ENCODE measurements around the gene FGF7. TPM values are rescaled to one million over a fixed set of nuclear protein-coding genes. Genes with fewer than 3 reads are reported as not detected.

FGF7 gene
- total RNA-seq, 2 donors from 2014 or later: 3.7 to 13.3 TPM

- no peaks in the 10 kb centered on the region for H3K27me3 ChIP-seq
- no peaks in the 10 kb centered on the region for H3K4me1 ChIP-seq
- no peak for TF ChIP-seq CTCF (IDR thresholded peaks at IDR 0.05)
- no peak overlapping the region for H3K9ac ChIP-seq (ENCODE audit: low read depth in 2 of 2, low read length in 2 of 2)
- DNase-seq: no peak
- intact Hi-C loops (cut with DNase I): no loop called here
- no peak overlapping the region for H3K27ac ChIP-seq
- H3K4me3 ChIP-seq: no peak overlapping the region
- no peaks in the 10 kb centered on the region for H3K36me3 ChIP-seq
- H3K9me3 ChIP-seq: no peaks in the 10 kb centered on the region
These were observed 69.8 kb downstream of the FGF7 start for GRCh38 chr15:49492830-49493229.

GRCh38 chr15:49494842-49495241 lies 71.8 kb downstream of the FGF7 start:
- no peaks in the 10 kb centered on the region for H3K9me3 ChIP-seq
- no peak overlapping the region for H3K27ac ChIP-seq
- H3K4me1 ChIP-seq: no peaks in the 10 kb centered on the region
- no peak overlapping the region for H3K9ac ChIP-seq (ENCODE audit: low read depth in 2 of 2, low read length in 2 of 2)
- no peaks in the 10 kb centered on the region for H3K27me3 ChIP-seq
- intact Hi-C loops (cut with DNase I): no loop called here
- DNase-seq: no peak
- TF ChIP-seq CTCF (IDR thresholded peaks at IDR 0.05): no peak
- H3K36me3 ChIP-seq: no peaks in the 10 kb centered on the region
- no peak overlapping the region for H3K4me3 ChIP-seq

GRCh38 chr15:49495993-49496753 lies 73.1 kb downstream of the FGF7 start:
- H3K4me1 ChIP-seq: no peaks in the 10 kb centered on the region
- no peak for DNase-seq
- TF ChIP-seq CTCF (IDR thresholded peaks at IDR 0.05): no peak
- no peaks in the 10 kb centered on the region for H3K27me3 ChIP-seq
- H3K36me3 ChIP-seq: no peaks in the 10 kb centered on the region
- no peak overlapping the region for H3K4me3 ChIP-seq
- no peaks in the 10 kb centered on the region for H3K9me3 ChIP-seq
- H3K27ac ChIP-seq: no peak overlapping the region
- no peak overlapping the region for H3K9ac ChIP-seq (ENCODE audit: low read depth in 2 of 2, low read length in 2 of 2)
- intact Hi-C loops (cut with DNase I): no loop called here

GRCh38 chr15:49501586-49501985 lies 78.5 kb downstream of the FGF7 start:
- no peaks in the 10 kb centered on the region for H3K36me3 ChIP-seq
- intact Hi-C loops (cut with DNase I): no loop called here
- H3K27me3 ChIP-seq: no peaks in the 10 kb centered on the region
- no peak overlapping the region for H3K4me3 ChIP-seq
- no peaks in the 10 kb centered on the region for H3K9me3 ChIP-seq
- no peak overlapping the region for H3K27ac ChIP-seq
- no peak for TF ChIP-seq CTCF (IDR thresholded peaks at IDR 0.05)
- H3K9ac ChIP-seq (ENCODE audit: low read depth in 2 of 2, low read length in 2 of 2): no peak overlapping the region
- H3K4me1 ChIP-seq: no peaks in the 10 kb centered on the region
- DNase-seq: no peak

GRCh38 chr15:49506341-49506740 lies 83.3 kb downstream of the FGF7 start:
- Histone ChIP-seq H3K27ac (no peak overlapping the region), H3K4me1 (no peaks in the 10 kb centered on the region), H3K9me3 (no peaks in the 10 kb centered on the region), H3K27me3 (no peaks in the 10 kb centered on the region), H3K9ac (ENCODE audit: low read depth in 2 of 2, low read length in 2 of 2) (no peak overlapping the region), H3K36me3 (no peaks in the 10 kb centered on the region), H3K4me3 (no peak overlapping the region)
- DNase-seq: no peak
- intact Hi-C loops (cut with DNase I): no loop called here
- TF ChIP-seq CTCF (IDR thresholded peaks at IDR 0.05): no peak

Data from colonic mucosa (tissue), 4 donors.